HepG2 (cell line): ENCODE data around the gene THOC6. TPM values are rescaled to one million over a fixed set of nuclear protein-coding genes. Genes with fewer than 3 reads are reported as not detected.

ENCODE experiments used
- DRAP1 ChIP-seq: IDR thresholded peaks from 2 replicates; pipeline ENCODE4 v1.6.1; 2016; ENCODE audit warnings: missing genetic modification reagents, missing compliant biosample characterization
- HNF1A ChIP-seq, 2 experiments: sonication (generic) in 1 of 2; formaldehyde crosslinking in 1 of 2; IDR thresholded peaks; 2 replicates each; pipeline versions ENCODE4 v1.4.0 to v1.6.1; 2016 to 2020; ENCODE audit warnings: borderline replicate concordance in 1 of 2, low read depth in 1 of 2, mild to moderate bottlenecking in 1 of 2, missing genetic modification reagents in 1 of 2
- MAF1 ChIP-seq: sonication (generic); formaldehyde crosslinking; IDR thresholded peaks from 2 replicates; pipeline ENCODE4 v1.5.0; 2020; ENCODE audit warnings: missing genetic modification reagents, borderline replicate concordance
- RXRA ChIP-seq: sonication (generic); formaldehyde crosslinking; IDR thresholded peaks from 2 replicates; pipeline ENCODE4 v1.5.1; 2020; ENCODE audit warnings: missing genetic modification reagents
- RXRB ChIP-seq: IDR thresholded peaks from 2 replicates; pipeline ENCODE4 v1.6.1; 2016; ENCODE audit warnings: borderline replicate concordance, missing genetic modification reagents, missing compliant biosample characterization
- SKIL ChIP-seq: sonication (generic); formaldehyde crosslinking; IDR thresholded peaks from 2 replicates; pipeline ENCODE4 v1.8.0; 2022; ENCODE audit warnings: missing genetic modification reagents, mild to moderate bottlenecking, moderate library complexity, borderline replicate concordance
- THYN1 ChIP-seq: sonication (generic); formaldehyde crosslinking; IDR thresholded peaks from 2 replicates; pipeline ENCODE4 v1.8.1; 2023; ENCODE audit warnings: low read depth, mild to moderate bottlenecking, moderate library complexity, missing genetic modification reagents, borderline replicate concordance
- ZNF710 ChIP-seq: sonication (generic); formaldehyde crosslinking; IDR thresholded peaks from 2 replicates; pipeline ENCODE4 v1.5.0; 2020; ENCODE audit warnings: mild to moderate bottlenecking, missing genetic modification reagents, borderline replicate concordance
- ZSCAN9 ChIP-seq: IDR thresholded peaks from 2 replicates; pipeline ENCODE4 v1.6.1; 2016; ENCODE audit warnings: borderline replicate concordance
- polyA plus RNA-seq, 8 experiments: library from polyadenylated mRNA; depleted of rRNA in 3 of 8; stranded (reverse) in 7 of 8; unstranded in 1 of 8; fragments of >200 nt; fragmentation: Illumina TruSeq in 4 of 8; extraction: Trizol in 4 of 8; gene quantifications; 2 replicates each; pipeline versions ENCODE4 v1.2.1 to v1.2.3, GENCODE V29; 2011 to 2016; ENCODE audit warnings: low read depth in 4 of 8, missing spikeins in 1 of 8, mixed read lengths in 1 of 8; ENCODE audit not compliant: insufficient read depth in 1 of 8
- total RNA-seq, 5 experiments: library from RNA; depleted of rRNA; stranded (reverse); fragments of >200 nt; fragmentation: Illumina TruSeq; extraction: Trizol; gene quantifications; 2 replicates each; pipeline ENCODE4 v1.2.3, GENCODE V29; 2016; ENCODE audit warnings: low read depth in 1 of 5

Gene THOC6
- total and polyA plus RNA-seq, 2 of the 13 experiments (the other 11 are each of a cell fraction or from before 2014, with no cell fraction given), result 32.1 to 37.0 TPM

GRCh38 chr16:3059723-3060242 lies 35.9 kb downstream of the THOC6 start (continued):
- TF ChIP-seq HNF1A (IDR thresholded peaks at IDR 0.05; ENCODE audit: low read depth) (no peak), HNF1A (CRISPR knock-in tag; IDR thresholded peaks at IDR 0.05; ENCODE audit: borderline replicate concordance) (no peak), THYN1 (CRISPR knock-in tag) (no peak), DRAP1 (CRISPR knock-in tag) (no peak), ZSCAN9 (CRISPR knock-in tag) (0 out of 2 replicates have a peak, but pooled peaks have one; percentile 1), ZNF710 (CRISPR knock-in tag) (no peak), MAF1 (CRISPR knock-in tag) (no peak), SKIL (CRISPR knock-in tag) (no peak), RXRB (CRISPR knock-in tag) (no peak), RXRA (peak; percentile 10; the same call in 1 of the 2 replicates)
